PC-3 (cell line): ENCODE results near the gene ACP4.

Experiments used
- CTCF ChIP-seq: fragments of 300-600 bp; sonication (generic); conservative IDR thresholded peaks from 2 replicates; pipeline ENCODE4 v1.5.1; 2017; ENCODE audit warnings: antibody characterized with exemption, low read depth, mild to moderate bottlenecking, low read length
- EZH2phosphoT487 ChIP-seq: fragments of 300-600 bp; sonication (generic); IDR thresholded peaks from 2 replicates; pipeline ENCODE4 v1.6.1; 2018; ENCODE audit warnings: mild to moderate bottlenecking, antibody characterized with exemption, low read length, borderline replicate concordance

DNA sequence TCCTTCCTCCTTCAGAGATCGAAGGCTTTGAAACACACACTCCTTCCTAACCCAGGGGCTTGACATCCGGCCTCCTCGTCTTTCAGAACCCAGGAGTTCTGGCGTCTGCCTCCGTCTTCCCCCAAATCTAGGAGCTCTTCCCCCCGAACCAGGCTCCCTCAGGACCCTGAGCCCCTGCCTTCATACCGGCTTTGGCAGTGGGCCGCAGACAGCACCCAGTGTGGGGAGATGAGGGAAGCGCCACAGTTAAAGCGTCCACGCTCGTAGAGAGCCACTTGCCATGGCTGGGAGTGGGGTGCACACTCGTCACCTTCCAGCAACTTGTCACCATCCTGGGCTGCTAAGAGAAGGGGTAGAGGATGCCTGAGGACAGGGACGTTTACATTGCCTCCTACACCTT lies 37.3 kb downstream of the ACP4 start:
- TF ChIP-seq CTCF (no peak), EZH2phosphoT487 (no peak)
